GM03348 (cell line): Measurements from ENCODE around the gene IRAK2.
"Not testable (repeated sequence)": the region's sequence is repeated elsewhere in the genome, so short reads cannot be mapped to it uniquely, and the experiment has no call there.

Experiments
- DNase-seq: peaks from one replicate; pipeline ENCODE4 v3.0.0; 2012; ENCODE audit warnings: low spot score

IRAK2 gene

DNA sequence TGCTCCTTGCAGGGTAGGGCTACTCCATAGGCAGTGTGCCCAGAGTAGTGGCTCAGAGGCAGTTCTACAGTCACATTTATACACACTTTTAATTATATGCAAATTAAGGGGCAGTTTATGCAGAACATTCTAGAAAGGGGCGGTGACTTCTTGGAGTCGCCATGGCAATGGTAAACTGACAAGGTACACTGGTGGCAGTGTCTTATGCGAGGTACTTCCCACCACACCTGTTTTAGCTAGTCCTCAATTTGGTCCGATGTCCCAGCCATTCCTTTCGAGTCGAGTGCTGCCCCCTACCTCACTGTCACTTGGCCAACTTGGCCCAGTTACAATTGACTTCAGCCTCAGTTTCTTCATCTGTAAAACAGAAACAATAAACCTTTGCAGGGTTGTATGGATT lies 3.8 kb upstream of the IRAK2 start:
- DNase-seq: no peak

GRCh38 chr3:10162185-10162584 lies 2.5 kb upstream of the IRAK2 start:
- no peak for DNase-seq

DNA sequence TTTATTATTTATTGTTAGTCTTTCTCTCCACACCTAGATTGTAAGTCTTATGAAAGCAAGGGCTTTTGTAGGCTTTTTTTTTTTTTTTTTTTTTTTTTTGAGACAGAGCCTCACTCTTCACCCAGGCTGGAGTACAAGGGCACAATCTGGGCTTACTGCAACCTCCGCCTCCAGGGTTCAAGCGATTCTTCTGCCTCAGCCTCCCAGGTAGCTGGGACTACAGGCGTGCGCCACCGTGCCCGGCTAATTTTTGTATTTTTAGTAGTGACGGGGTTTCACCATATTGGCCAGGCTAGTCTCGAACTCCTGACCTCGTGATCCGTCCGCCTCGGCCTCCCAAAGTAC lies 546 bp upstream of the IRAK2 start:
- DNase-seq: not testable (repeated sequence)

DNA sequence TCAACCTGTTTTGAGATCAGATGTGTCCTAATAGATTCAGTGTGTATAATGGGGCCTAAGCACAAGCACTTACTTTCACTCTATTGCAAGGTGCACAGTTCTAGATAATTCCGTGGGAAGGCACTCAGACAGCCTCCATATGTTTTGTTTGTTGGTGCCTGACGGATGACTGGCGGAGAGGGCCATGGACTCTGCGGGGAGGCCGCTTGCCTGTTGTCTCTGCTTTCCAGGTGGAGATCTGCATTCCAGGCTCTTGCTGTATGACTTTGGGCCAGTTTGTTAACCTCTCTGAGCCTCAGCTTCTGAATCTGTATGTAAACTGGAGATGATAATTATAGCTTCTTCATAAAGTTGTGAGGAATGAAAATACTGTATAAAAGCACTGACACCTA lies 1.5 kb downstream of the IRAK2 start:
- no peak for DNase-seq

DNA sequence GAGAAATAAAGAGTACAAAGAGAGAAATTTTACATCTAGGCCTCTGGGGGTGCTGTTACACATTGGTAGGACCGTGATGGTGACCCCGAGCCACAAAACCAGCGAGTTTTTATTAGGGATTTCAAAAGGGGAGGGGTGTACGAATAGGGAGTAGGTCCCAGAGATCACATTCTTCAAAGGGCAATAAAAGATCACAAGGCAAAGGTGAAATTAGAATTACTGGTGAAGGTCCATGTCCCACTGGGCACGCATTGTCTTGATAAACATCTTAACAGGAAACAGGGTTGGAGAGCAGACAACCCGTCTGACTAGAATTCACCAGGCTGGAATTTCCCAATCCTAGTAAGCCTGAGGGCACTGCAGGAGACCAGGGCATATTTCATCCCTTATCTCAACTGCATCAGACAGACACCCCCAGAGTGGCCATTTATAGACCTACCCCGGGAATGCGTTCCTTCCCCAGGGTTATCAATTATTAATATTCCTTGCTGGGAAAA lies 4.3 kb downstream of the IRAK2 start:
- no peak for DNase-seq

- no peak for DNase-seq
These were observed 6.3 kb downstream of the IRAK2 start for GRCh38 chr3:10170915-10171478.

GRCh38 chr3:10173095-10173925 lies 8.6 kb downstream of the IRAK2 start:
- DNase-seq: no peak

DNA sequence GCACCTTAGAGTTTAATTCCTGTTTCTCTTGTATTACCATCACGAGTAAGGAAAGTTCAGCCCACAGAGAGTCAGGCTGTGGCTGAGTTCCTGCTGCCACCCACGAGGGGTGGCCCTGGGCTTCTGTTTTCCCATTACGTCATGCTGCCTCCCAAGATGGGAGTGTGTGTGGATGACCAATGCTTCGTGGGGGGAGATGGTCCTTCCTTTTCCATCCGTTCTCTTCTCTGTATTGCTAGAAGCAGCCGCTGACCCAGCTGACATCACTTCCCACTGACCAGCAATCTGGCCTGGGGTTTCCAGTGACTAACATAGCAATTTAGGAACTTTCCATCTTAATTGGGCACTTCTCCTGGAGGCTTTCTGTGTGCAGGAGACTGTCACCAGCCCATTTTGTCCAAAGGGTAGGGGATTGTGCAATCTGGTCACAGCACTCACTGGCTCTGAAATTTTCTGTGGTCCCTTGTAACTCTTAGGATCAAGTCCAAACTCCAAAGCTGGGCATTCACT lies 9.3 kb downstream of the IRAK2 start:
- DNase-seq: peak; percentile 83

GRCh38 chr3:10175334-10175733 lies 10.6 kb downstream of the IRAK2 start:
- DNase-seq: not testable (repeated sequence)

- DNase-seq: not testable (repeated sequence)
These were observed 11.4 kb downstream of the IRAK2 start for GRCh38 chr3:10176150-10176549.

DNA sequence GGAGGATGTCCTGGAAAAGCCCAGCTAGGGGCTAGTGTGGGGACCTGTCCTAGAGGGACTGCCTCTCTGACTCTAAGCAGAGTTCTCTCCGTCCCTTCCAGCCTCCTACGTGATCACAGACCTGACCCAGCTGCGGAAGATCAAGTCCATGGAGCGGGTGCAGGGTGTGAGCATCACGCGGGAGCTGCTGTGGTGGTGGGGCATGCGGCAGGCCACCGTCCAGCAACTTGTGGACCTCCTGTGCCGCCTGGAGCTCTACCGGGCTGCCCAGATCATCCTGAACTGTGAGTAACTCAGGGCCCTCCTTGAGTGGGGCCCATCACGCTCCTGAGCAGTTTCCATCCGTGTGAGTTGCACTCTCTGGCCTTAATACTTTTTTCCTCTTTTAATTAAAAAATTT lies 13.0 kb downstream of the IRAK2 start:
- DNase-seq: no peak

DNA sequence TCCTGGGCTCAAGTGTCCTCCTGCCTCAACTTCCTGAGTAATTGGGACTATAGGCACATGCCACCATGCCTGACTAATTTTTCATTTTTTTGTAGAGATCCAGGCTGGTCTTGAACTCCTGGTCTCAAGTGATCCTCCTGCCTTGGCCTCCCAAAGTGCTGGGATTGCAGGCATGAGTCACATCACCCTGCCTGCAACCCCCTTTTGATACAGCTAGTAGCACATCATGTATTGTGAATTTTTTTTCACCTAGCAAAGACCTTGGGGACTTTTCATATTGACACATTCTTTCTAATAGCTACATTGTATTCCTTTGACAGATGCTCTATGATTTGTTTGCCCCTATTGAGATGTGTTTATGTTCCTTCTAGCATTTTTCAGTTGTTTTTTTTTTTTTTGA lies 14.2 kb downstream of the IRAK2 start:
- no peak for DNase-seq

DNA sequence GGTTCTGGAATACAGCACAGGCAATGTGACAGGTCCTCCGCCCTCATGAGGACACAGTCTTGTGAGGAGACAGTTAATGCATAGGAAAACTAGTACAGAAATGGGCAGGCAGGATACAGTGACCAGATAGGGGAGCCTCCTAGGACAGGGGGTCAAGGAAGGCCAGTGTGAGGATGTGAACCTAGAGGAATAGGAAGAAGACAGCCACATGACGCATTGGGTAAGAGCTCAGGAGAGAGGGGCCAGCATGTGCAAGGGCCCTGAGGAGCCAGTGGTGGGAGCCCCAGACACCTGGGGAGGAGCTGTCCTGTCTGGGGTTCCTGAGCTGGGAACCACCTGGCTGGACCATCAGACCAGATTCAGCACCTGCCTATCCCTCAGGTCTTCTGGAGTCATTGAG lies 15.6 kb downstream of the IRAK2 start:
- DNase-seq: no peak

- no peak for DNase-seq
These were observed 16.1 kb downstream of the IRAK2 start for GRCh38 chr3:10180738-10181295.

DNA sequence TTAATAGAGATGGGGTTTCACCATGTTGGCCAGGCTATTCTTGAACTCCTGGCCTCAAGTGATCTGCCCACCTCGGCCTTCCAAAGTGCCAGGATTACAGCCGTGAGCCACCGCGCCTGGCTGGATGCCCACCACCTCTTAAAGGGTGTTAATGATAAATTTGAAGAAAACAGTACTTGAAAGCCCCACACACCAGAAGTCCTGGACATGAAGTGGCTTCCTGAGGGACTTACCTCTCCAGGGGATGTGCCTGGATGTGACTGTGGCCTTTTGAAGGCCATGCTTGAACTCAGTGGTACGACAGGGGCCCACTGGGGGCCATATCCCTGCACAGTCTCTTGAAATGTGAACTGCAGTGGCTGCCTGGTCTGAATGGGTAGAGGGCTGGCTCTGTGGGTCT lies 18.2 kb downstream of the IRAK2 start:
- no peak for DNase-seq

GRCh38 chr3:10184250-10184649 lies 19.5 kb downstream of the IRAK2 start:
- DNase-seq: no peak

DNA sequence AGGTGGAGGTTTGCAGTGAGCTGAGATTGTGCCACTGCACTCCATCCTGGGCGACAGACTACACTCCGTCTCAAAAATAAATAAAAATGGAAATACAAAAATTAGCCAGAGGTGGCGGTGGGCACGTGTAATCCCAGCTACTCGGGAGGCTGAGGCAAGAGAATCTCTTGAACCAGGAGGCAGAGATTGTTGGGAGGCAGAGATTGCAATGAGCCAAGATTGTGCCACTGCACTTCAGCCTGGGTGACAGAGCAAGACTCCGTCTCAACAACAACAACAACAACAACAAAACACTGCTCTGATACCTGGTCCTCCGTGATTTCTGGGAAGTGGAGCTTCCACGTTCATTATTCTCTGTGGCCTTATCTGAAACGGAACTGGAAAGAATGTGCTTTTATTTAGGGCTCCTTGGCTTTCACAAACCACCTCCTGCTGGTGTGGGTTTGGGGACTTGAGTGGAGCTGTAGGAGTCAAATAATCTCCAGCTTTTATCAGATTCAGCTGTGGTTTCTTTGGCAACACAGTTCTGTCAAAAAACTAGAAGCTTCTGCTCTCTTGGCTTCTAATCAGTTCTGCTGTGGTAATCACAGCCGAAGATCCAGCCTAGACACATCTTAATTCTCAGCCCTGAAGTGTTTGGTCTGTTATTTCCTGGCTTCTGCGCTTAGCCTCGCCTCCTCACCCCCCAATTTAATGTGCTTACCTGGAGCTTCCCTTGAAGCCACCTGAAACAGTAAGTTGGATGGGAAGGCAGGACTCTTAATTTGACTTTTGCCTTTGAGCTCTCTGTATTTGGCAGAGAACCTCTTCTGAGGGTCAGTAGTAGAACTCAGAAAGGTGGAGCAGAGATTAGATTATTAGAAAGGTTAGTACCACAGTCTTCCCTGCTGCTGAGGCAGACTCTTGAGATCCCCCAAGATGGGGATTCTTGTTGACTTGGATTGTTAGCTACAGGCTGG lies 21.4 kb downstream of the IRAK2 start:
- peak; percentile 33 for DNase-seq

- DNase-seq: no peak
These were observed 22.7 kb downstream of the IRAK2 start for GRCh38 chr3:10187290-10187876.

DNA sequence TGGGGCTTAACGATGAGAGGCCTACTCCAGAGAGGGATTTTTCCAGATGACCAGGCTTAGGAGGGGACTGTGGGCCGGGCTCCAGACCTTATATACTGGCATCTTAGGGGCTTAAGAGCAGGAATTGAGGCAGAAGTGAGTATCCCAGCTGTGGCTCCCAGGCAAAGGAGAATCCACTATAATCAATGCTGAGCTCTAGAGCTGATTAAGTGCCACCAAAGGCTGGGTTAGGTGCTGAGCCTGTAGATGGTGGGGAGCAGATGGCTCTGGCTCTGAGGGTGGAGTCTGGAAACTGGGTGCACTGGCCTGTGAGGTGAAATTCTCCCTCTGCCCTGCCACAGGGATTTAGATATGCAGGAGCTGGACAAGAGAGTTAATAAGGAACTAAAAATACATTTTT lies 23.2 kb downstream of the IRAK2 start:
- DNase-seq: no peak

DNA sequence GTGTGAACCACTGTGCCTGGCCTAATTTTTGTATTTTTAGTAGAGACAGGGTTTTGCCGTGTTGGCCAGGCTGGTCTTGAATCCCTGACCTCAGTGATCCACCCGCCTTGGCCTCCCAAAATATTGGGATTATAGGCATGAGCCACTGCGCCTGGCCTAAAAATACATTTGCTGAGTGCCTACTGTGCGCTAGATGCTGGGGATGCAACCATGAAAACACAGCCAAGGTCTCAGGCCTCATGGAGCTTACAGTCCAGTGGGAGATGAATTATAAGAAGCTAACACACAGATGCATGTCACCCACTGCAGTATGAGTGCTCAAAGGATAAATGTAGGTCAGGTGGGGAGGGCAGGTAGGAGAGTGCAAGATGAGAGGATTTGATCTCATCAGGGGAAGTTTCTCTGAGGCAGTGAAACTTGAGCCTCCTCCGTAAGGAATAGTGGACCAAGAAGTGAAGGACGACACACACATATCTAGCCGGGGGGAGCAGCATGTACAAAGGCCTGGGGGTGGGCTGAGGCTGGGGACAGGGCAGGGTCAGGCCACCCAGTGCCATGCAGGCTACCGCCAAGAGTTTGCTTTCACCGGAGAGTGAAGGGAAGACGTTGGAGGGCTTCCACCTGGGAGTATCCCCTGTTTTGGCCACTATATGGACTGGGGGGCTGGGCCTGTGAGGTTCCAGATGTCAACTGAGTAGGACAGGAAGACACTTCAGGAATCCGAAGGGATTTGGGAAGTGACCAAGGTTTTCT lies 24.3 kb downstream of the IRAK2 start:
- no peak for DNase-seq
